ENCODE measurements around the gene PARD3. TPM values are rescaled to one million over a fixed set of nuclear protein-coding genes. Genes with fewer than 3 reads are reported as not detected.

PARD3 gene
- total RNA-seq, 4 donors from 2014 or later: 115 to 226 (median 141) TPM

- no peak overlapping the region for H3K4me3 ChIP-seq
- TF ChIP-seq POLR2AphosphoS5 (IDR thresholded peaks at IDR 0.05): no peak
- TF ChIP-seq POLR2A (IDR thresholded peaks at IDR 0.05): no peak
- TF ChIP-seq, protein P1, sequence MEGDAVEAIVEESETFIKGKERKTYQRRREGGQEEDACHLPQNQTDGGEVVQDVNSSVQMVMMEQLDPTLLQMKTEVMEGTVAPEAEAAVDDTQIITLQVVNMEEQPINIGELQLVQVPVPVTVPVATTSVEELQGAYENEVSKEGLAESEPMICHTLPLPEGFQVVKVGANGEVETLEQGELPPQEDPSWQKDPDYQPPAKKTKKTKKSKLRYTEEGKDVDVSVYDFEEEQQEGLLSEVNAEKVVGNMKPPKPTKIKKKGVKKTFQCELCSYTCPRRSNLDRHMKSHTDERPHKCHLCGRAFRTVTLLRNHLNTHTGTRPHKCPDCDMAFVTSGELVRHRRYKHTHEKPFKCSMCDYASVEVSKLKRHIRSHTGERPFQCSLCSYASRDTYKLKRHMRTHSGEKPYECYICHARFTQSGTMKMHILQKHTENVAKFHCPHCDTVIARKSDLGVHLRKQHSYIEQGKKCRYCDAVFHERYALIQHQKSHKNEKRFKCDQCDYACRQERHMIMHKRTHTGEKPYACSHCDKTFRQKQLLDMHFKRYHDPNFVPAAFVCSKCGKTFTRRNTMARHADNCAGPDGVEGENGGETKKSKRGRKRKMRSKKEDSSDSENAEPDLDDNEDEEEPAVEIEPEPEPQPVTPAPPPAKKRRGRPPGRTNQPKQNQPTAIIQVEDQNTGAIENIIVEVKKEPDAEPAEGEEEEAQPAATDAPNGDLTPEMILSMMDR (IDR thresholded peaks at IDR 0.05): no peak
- TF ChIP-seq EP300 (IDR thresholded peaks at IDR 0.05): no peak
- 95% methylated on average over 7 of the region's 7 CpGs for WGBS
Observed at GRCh38 chr10:34596351-34596750, 218.7 kb downstream of the PARD3 start.

DNA sequence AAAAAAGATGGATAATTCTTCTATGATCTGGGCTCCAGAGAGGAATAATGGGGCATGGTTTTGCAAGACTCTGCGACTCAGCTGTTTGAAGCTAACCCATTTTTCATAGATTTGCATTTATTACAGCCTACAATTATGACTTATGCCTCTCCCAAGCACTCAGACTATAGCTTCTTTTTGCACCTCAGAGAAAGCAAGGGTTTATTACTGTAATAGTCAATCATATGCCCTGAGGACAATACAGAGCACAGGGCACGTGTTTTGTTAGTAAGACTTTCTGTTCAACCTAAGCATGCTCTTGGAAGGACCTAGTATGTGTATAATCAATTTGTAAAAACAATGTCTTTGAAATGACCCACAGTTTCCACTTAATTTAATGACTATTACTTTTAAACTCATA, 221.2 kb downstream of the PARD3 start:
- Histone ChIP-seq H3K4me1 (no peaks in the 10 kb centered on the region), H3K36me3 (no peaks in the 10 kb centered on the region), H3K27me3 (no peaks in the 10 kb centered on the region), H3K4me3 (no peak overlapping the region), H3K9me3 (no peaks in the 10 kb centered on the region), H3K27ac (no peak overlapping the region)
- DNase-seq (ENCODE audit: low spot score in 2 of 2): no peak
- WGBS: 62% methylated on average over 2 of the region's 2 CpGs
- TF ChIP-seq EP300 (IDR thresholded peaks at IDR 0.05): no peak
- no peak for TF ChIP-seq POLR2A (IDR thresholded peaks at IDR 0.05)
- no peak for TF ChIP-seq POLR2AphosphoS5 (IDR thresholded peaks at IDR 0.05)
- TF ChIP-seq, protein P1 (IDR thresholded peaks at IDR 0.05): no peak

More at GRCh38 chr10:34596351-34596750, 218.7 kb downstream of the PARD3 start:
- no peak for DNase-seq (ENCODE audit: low spot score in 2 of 2)
- Histone ChIP-seq H3K4me1 (no peaks in the 10 kb centered on the region), H3K27me3 (no peaks in the 10 kb centered on the region), H3K9me3 (no peaks in the 10 kb centered on the region), H3K27ac (no peak overlapping the region), H3K36me3 (no peaks in the 10 kb centered on the region)

DNA sequence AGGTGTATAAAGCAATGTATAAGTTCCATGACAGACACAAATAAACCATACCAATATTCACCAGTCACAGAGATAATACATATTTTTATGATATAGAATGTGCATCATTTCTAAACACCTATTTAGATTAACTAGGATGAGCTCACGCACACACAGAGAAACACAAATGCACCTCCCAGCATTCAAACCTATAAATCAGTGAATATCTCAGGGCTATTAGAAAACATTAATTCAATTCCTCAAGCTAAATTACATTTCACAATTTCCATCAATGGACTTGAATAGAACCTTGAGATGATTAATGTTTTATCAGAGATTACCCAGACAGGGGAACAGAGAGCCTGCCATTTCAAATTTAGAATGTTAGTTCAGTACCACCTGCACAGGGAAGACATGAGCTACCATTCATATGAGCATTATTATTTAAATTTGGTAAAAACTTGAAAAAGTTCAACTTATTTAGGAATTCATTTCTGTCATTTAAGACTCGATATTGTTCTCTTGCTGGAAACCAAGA, 221.7 kb downstream of the PARD3 start:
- no peak overlapping the region for H3K4me3 ChIP-seq
- H3K27me3 ChIP-seq: no peaks in the 10 kb centered on the region
- WGBS: 71% methylated on average over 2 of the region's 2 CpGs
- no peak overlapping the region for H3K27ac ChIP-seq
- DNase-seq (ENCODE audit: low spot score in 2 of 2): no peak
- H3K4me1 ChIP-seq: no peaks in the 10 kb centered on the region
- no peaks in the 10 kb centered on the region for H3K9me3 ChIP-seq
- TF ChIP-seq POLR2A (IDR thresholded peaks at IDR 0.05): no peak
- TF ChIP-seq, protein P1 (IDR thresholded peaks at IDR 0.05): no peak
- TF ChIP-seq EP300 (IDR thresholded peaks at IDR 0.05): no peak
- no peaks in the 10 kb centered on the region for H3K36me3 ChIP-seq

- TF ChIP-seq POLR2AphosphoS5 (IDR thresholded peaks at IDR 0.05): no peak
- TF ChIP-seq, protein P1 (IDR thresholded peaks at IDR 0.05): no peak
- no peak for TF ChIP-seq EP300 (IDR thresholded peaks at IDR 0.05)
- TF ChIP-seq POLR2A (IDR thresholded peaks at IDR 0.05): no peak
- Histone ChIP-seq H3K27me3 (no peaks in the 10 kb centered on the region), H3K36me3 (no peaks in the 10 kb centered on the region), H3K27ac (no peak overlapping the region), H3K9me3 (no peaks in the 10 kb centered on the region), H3K4me3 (no peak overlapping the region), H3K4me1 (no peaks in the 10 kb centered on the region)
- 99% methylated on average over 5 of the region's 5 CpGs for WGBS
- DNase-seq (ENCODE audit: low spot score in 2 of 2): no peak
Observed at GRCh38 chr10:34590793-34591192, 224.3 kb downstream of the PARD3 start.

DNA sequence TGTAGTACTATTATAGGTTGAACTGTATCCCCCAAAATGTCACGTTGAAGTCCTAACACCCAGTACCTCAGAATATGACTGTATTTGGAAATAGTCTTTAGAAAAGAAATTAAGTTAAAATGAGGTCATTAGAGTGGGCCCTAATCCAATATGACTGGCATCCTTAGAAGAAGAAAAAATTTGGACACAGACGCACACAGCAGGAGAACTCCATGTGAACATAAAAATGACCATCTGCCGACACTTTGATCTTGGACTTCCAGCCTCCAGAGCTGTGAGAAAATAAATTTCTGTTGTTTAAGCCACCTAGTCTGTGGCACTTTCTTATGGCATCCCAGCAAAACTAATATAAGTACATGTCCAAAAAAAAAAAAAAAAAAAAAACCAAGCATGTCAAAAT, 225.8 kb downstream of the PARD3 start:
- H3K27ac ChIP-seq: no peak overlapping the region
- H3K9me3 ChIP-seq: no peaks in the 10 kb centered on the region
- no peaks in the 10 kb centered on the region for H3K36me3 ChIP-seq
- H3K4me1 ChIP-seq: peaks cover 3% of the 10 kb centered on the region
- no peak overlapping the region for H3K4me3 ChIP-seq
- TF ChIP-seq, protein P1 (IDR thresholded peaks at IDR 0.05): no peak
- TF ChIP-seq POLR2AphosphoS5 (IDR thresholded peaks at IDR 0.05) (no peak), EP300 (IDR thresholded peaks at IDR 0.05) (no peak), POLR2A (IDR thresholded peaks at IDR 0.05) (no peak)
- H3K27me3 ChIP-seq: no peaks in the 10 kb centered on the region
- DNase-seq (ENCODE audit: low spot score in 2 of 2): no peak
- WGBS: 83% methylated on average over 3 of the region's 3 CpGs
